Adrenal gland (tissue), 12 donors: ENCODE results near the gene TAL2. TPM values are rescaled to one million over a fixed set of nuclear protein-coding genes. Genes with fewer than 3 reads are reported as not detected.

Experiments
- DNase-seq, 7 donors: peaks; one replicate each; pipeline ENCODE4 v3.0.0-alpha.2; 2019 to 2020
- H3K27ac ChIP-seq, 5 donors: fragments of 200-600 bp; sonication (generic) in 4 of 5; 1 replicate in 3 of 5; 2 replicates in 2 of 5; pipeline versions ENCODE4 v1.5.1 to v1.8.0; 2016 to 2020; ENCODE audit warnings: mild to moderate bottlenecking in 1 of 5
- H3K27me3 ChIP-seq: fragments of 200-600 bp; 2 replicates; pipeline ENCODE4 v1.8.0; 2021
- H3K36me3 ChIP-seq, 2 donors: fragments of 200-600 bp; replicated peaks in 1 of 2; 1 replicate in 1 of 2; 2 replicates in 1 of 2; pipeline versions ENCODE4 v1.5.1 to v1.8.0; 2018 to 2022
- H3K4me1 ChIP-seq, 2 donors: fragments of 200-600 bp; replicated peaks in 1 of 2; 1 replicate in 1 of 2; 2 replicates in 1 of 2; pipeline versions ENCODE4 v1.5.1 to v1.8.0; 2018 to 2021
- H3K4me3 ChIP-seq, 4 donors: fragments of 200-600 bp; sonication (generic) in 3 of 4; one replicate each; pipeline ENCODE4 v1.5.1; 2016 to 2018
- H3K9me3 ChIP-seq, 3 donors: fragments of 200-600 bp; sonication (generic) in 1 of 3; replicated peaks in 1 of 3; 1 replicate in 2 of 3; 2 replicates in 1 of 3; pipeline versions ENCODE4 v1.5.1 to v1.8.0; 2016 to 2021
- CTCF ChIP-seq, 6 experiments: fragments of 450-650 bp in 4 of 6; fragments of 200-600 bp in 2 of 6; sonication (generic) in 1 of 6; IDR thresholded peaks; 1 replicate in 5 of 6; 2 replicates in 1 of 6; pipeline versions ENCODE4 v1.5.1 to v1.8.0; 2016 to 2021; ENCODE audit warnings: antibody characterized with exemption in 6 of 6, mild to moderate bottlenecking in 2 of 6, moderate library complexity in 1 of 6
- POLR2A ChIP-seq, 2 donors: fragments of 450-650 bp; IDR thresholded peaks; one replicate each; pipeline ENCODE4 v1.6.1; 2017; ENCODE audit warnings: antibody characterized with exemption in 2 of 2, mild to moderate bottlenecking in 2 of 2, moderate library complexity in 1 of 2
- WGBS, 4 donors: extraction: QIAGEN DNeasy Blood & Tissue Kit in 2 of 4; methylation state at CpG; one replicate each; pipeline versions ENCODE4 v1.1.5 to v1.1.7; 2013 to 2017; 5-methylcytosine and 5-hydroxymethylcytosine counted together
- intact Hi-C, 2 donors: fragments of 100-400 bp; cut with DNase I; formaldehyde crosslinking; loops; one replicate each; pipeline versions ENCODE4 v1.14.1 to v1.15.0; 2022 to 2023
- polyA plus RNA-seq, 3 donors: library from polyadenylated mRNA; stranded (reverse); fragments of 200-250 nt in 2 of 3; fragments of 350-450 nt in 1 of 3; fragmentation: Illumina TruSeq in 1 of 3; extraction: RNeasy Lipid Tissue Mini Kit (QIAGEN cat#74804) in 1 of 3; gene quantifications; one replicate each; pipeline ENCODE4 v1.2.3, GENCODE V29; 2013 to 2014
- total RNA-seq, 9 donors: library from RNA; depleted of rRNA in 4 of 9; stranded (reverse); fragments of >200 nt in 4 of 9; fragments of 120-200 nt in 1 of 9; fragmentation: NEBNext Ultra II Directional in 1 of 9; extraction: Animal tissue kit (Norgen Biotek cat#: 25700) in 1 of 9; gene quantifications; one replicate each; pipeline versions ENCODE4 v1.1.0 to v1.2.4, GENCODE V29; 2013 to 2023
- donor health status: healthy with polysubstance abuse.
- donor health status: Bipolar disorder and iron deficiency.
- donor health status: DM: yes; HTN: yes; CAD: no.
- donor health status: DM: no; HTN: no; CAD: no.
- donor health status: DM: no; HTN: no; CAD: no.
- donor health status: DM: yes; HTN: yes; CAD: no.

Gene TAL2
- total and polyA plus RNA-seq, 12 donors: 0.39 to 1.7 TPM; not detected in 10

- H3K27ac ChIP-seq: no peak overlapping the region
- intact Hi-C loops: no loop called here
- H3K27me3 ChIP-seq: no peaks in the 10 kb centered on the region
- H3K36me3 ChIP-seq: no peaks in the 10 kb centered on the region
- no peak for DNase-seq
- no peaks in the 10 kb centered on the region for H3K4me1 ChIP-seq
- no peak overlapping the region for H3K4me3 ChIP-seq
- no peaks in the 10 kb centered on the region for H3K9me3 ChIP-seq
- TF ChIP-seq POLR2A (IDR thresholded peaks at IDR 0.05): no peak
- no peak for TF ChIP-seq CTCF (IDR thresholded peaks at IDR 0.05)
Observed at GRCh38 chr9:105643795-105644194, 18.5 kb upstream of the TAL2 start.

GRCh38 chr9:105646879-105647594, 15.2 kb upstream of the TAL2 start:
- no peak overlapping the region for H3K4me3 ChIP-seq
- H3K27ac ChIP-seq: no peak overlapping the region
- intact Hi-C loops: no loop called here
- no peak for TF ChIP-seq POLR2A (IDR thresholded peaks at IDR 0.05)
- no peak for TF ChIP-seq CTCF (IDR thresholded peaks at IDR 0.05)
- WGBS, 4 donors: 89 to 91% (median 90%) methylated on average over 7 of the region's 7 CpGs
- no peak for DNase-seq
- H3K9me3 ChIP-seq: no peaks in the 10 kb centered on the region
- no peaks in the 10 kb centered on the region for H3K27me3 ChIP-seq
- no peaks in the 10 kb centered on the region for H3K4me1 ChIP-seq
- no peaks in the 10 kb centered on the region for H3K36me3 ChIP-seq

- no peak for TF ChIP-seq POLR2A (IDR thresholded peaks at IDR 0.05)
- TF ChIP-seq CTCF (IDR thresholded peaks at IDR 0.05): no peak
- H3K4me1 ChIP-seq: no peaks in the 10 kb centered on the region
- intact Hi-C loops: no loop called here
- H3K4me3 ChIP-seq: no peak overlapping the region
- H3K9me3 ChIP-seq: no peaks in the 10 kb centered on the region
- no peaks in the 10 kb centered on the region for H3K27me3 ChIP-seq
- no peak for DNase-seq
- H3K27ac ChIP-seq: no peak overlapping the region
- H3K36me3 ChIP-seq: no peaks in the 10 kb centered on the region
- WGBS, 4 donors: 85 to 89% (median 87%) methylated on average over 11 to 12 of the region's 12 CpGs
Observed at GRCh38 chr9:105647595-105648349, 14.5 kb upstream of the TAL2 start.

GRCh38 chr9:105651806-105652205, 10.5 kb upstream of the TAL2 start:
- 70 to 79% (median 73%) methylated on average over 3 to 4 of the region's 4 CpGs for WGBS, 4 donors
- DNase-seq: no peak
- Histone ChIP-seq H3K36me3 (no peaks in the 10 kb centered on the region), H3K27ac (no peak overlapping the region), H3K27me3 (no peaks in the 10 kb centered on the region), H3K4me3 (no peak overlapping the region), H3K4me1 (peaks cover 0 to 11% of the 10 kb centered on the region in 2 donors), H3K9me3 (no peaks in the 10 kb centered on the region)
- TF ChIP-seq POLR2A (IDR thresholded peaks at IDR 0.05): no peak
- TF ChIP-seq CTCF (IDR thresholded peaks at IDR 0.05): no peak
- intact Hi-C loops: loop anchor here in 1 of 2 donors (10.0 kb wide), 1 partner anchor 63 kb away; no protein-coding TSS in a partner anchor
